GM19468 (cell line): Measurements from ENCODE around the gene MCUB.
A peak's percentile ranks its signal among the peaks of the same experiment; 100 is the strongest.
"Not testable (repeated sequence)": the region's sequence is repeated elsewhere in the genome, so short reads cannot be mapped to it uniquely, and the experiment has no call there.

ENCODE experiments used
- ATAC-seq: cut with Tn5 transposase; IDR thresholded peaks from one replicate; pipeline ENCODE4 v1.9.1; 2021; ENCODE audit warnings: mild to moderate bottlenecking, moderate library complexity, moderate number of reproducible peaks; ENCODE audit not compliant: unreplicated experiment; ENCODE audit errors: extremely low read depth

MCUB gene

GRCh38 chr4:109576462-109576861 is 16.4 kb downstream of the MCUB start:
- ATAC-seq = no peak

DNA sequence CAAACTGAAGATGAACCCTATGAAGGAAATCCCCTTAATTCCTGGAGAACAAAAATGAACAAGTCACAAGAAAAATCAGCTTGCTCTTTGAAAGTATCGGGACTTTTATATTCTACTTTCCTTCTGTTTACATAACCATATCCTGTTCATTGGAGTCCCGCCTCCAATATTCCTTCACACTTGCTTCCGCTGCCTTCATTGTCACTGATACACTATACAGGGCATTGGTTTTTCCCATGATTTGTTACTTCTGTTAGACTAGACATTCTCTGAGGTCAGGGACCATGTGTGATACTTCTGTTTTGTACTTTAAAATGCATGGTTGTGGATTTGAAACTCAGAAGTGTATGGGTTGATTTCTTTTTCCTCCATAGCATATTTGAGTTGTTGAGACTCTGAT is 18.8 kb downstream of the MCUB start:
- ATAC-seq = no peak

DNA sequence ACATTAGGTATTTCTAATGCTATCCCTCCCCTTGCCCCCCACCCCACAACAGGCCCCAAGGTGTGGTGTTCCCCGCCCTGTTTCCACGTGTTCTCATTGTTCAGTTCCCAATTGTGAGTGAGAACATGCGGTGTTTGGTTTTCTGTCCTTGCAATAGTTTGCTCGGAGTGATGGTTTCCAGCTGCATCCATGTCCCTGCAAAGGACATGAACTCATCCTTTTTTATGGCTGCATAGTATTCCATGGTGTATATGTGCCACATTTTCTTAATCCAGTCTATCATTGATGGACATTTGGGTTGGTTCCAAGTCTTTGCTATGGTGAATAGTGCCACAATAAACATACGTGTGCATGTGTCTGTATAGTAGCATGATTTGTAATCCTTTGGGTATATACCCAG is 20.0 kb downstream of the MCUB start:
- not testable (repeated sequence) for ATAC-seq

DNA sequence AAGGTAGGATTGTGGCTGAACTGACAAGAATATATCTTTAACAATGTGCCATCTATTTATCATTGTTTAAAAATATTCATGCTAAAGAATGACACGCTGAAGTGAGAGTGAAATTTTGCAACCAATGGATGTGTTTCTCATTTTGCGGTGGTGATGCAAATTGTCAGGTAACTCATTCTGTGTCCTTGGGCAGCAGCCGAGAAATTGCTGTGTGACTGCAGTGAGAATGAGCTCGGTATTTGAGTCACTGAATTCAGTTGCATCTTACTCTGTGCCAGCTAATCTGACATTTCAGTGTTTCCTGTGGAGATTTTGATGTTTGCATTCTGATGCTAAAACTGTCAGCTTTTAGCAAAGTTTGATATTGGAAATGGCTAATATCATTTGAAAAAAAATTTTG is 28.1 kb downstream of the MCUB start:
- ATAC-seq = peak; percentile 84

DNA sequence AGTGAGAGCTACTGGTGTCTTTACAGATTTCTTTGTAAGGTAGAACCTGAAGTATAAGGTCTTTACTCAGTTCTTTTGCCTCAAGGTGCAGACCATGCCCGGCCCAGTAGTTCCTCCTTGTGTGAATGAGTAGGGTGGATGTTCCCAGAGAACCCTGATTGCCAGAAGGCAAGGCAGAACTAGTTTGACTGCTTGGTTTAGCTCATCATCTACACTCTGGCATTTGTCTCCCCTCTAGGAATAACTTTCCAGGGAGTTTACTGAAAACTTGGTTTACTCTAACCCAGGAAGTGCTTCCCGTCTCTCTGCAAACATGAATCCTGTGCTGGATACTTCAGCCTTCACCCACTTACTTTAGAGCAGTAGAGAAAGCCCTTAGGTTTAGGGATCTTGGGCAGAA is 29.1 kb downstream of the MCUB start:
- ATAC-seq = no peak

DNA sequence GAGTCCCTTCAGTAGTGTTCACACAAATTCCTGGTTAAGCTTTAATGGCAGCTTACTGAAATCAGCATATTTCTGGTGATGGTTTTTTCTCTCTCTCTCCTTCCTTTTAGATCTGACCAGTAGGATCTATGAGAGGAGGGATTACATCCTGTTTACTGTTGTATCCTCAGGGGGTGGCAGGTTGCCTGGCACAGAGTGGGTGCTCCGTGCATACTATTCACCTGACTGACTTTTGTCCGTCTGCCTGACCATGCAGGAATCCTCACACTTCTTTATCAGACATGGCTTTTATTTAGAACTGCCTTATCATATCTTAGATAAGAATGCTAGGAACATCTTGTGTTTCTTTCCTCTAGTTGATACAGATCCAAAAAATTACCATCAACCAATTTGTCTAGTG is 29.6 kb downstream of the MCUB start:
- ATAC-seq = no peak

DNA sequence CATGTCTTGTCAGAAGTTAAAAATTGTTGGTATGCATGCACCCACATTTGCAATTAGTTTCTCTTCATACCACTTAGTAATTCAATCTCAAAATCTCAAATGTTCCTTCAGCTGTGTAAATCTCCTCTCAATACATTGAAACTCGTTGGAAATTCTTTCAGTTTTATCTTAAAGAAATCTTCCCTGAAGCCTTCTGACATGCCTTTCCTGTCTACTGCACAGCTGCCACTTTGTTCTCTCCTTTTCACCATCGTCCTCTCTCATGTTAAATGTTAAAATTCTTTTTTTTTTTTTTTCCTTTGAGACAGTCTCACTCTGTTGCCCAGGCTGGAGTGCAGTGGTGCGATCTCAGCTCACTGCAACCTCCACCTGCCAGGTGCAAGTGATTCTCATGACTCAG is 30.9 kb downstream of the MCUB start:
- no peak for ATAC-seq

GRCh38 chr4:109592367-109592766 is 32.3 kb downstream of the MCUB start:
- ATAC-seq = no peak

DNA sequence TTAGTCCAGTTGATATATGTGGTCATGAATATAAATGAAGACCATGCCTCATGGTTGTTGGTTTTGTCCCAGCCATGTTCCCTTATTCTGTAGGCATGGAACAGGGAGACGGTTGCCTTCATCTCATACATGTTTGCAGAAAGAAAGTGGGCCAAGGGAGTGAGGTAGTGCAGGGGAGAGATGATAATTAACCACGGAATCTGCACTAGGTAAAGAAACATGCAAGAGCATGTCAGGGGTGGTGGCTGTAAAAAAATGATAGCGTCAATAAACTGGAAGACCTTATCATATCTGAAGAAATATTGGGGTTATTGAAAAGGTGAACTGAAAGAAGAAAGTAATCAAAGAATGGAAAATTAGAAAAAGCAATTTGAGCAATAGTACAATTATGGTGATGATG is 35.1 kb downstream of the MCUB start:
- not testable (repeated sequence) for ATAC-seq

DNA sequence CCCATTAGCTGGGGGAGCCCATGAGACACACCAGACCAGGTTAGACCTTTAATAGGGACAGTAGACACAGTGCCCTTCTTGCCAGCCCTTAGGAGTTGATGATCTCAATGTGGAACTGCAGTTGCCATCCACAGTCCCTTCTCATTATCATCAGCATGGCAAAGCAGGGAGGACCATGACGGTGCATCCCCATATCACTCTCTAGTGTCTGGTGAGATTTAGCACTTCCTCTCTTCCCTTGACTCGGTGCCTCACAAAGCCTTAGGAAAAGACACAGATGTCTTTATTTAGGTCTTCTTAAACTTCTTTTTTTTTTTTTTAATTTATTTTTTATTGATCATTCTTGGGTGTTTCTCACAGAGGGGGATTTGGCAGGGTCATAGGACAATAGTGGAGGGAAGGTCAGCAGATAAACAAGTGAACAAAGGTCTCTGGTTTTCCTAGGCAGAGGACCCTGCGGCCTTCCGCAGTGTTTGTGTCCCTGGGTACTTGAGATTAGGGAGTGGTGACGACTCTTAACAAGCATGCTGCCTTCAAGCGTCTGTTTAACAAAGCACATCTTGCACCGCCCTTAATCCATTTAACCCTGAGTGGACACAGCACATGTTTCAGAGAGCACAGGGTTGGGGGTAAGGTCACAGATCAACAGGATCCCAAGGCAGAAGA is 36.5 kb downstream of the MCUB start:
- ATAC-seq = not testable (repeated sequence)

DNA sequence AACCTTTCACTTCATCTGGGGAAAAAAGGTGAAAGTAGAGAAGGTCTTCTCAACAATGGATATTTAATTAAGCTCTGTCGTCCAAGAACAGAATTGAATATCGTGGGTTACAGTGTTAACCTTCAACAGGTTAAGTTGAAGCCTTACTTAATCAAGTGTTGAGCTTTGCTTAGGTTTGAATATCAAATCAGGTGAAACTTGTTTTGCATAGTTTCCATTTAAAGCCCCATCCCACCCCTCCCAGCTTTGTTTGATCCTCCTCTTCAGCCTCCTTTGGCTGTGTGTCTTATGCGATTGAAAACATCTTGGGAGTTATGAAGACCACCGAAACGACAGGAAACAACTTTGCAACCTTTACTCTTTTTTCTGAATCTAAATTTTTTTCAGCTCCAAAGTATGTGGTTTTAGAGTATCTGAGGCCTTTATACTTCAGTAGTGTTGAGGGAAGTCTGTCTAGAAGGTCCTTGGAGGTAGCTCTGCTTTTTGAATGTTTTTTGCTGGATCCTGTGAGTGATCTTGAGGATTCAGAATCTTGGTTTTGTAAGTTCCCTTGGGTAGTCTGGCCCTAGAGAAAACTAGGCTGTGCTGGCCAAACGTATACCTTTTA is 39.1 kb downstream of the MCUB start:
- ATAC-seq = no peak

DNA sequence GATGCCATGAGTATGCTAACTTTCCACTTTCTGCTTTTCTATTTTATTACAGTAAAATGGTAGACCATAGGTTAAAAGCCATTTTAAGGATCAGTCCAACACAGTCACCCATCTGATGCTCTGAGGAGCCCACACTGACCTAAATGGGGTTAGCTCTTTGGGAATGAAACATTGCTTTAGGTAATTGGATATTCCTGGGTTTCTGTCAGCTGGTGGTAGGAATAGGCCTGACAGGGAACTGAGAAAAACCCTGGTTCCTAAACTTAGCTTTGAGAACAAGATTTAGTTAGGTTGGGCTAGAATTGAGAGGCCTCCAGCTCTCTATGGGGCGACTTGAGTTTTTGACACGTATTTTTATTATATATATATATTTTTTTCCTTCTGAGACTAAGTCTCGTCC is 40.4 kb downstream of the MCUB start:
- ATAC-seq = no peak

DNA sequence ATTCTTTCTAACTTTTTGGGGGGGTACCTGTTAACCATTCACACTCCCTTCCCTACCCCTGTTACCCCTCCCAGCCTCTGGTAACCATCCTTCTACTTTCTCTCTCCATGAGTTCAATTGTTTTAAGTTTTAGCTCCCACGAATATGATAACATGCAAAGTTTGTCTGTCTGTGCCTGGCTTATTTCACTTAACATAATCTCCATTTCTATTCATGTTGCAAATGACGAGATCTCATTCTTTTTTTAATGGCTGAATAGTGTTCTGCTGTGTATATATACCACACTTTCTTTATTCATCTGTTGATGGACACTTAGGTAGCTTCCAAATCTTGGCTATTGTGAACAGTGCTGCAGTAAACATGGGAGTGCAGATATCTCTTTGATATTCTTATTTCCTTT is 41.3 kb downstream of the MCUB start:
- no peak for ATAC-seq

DNA sequence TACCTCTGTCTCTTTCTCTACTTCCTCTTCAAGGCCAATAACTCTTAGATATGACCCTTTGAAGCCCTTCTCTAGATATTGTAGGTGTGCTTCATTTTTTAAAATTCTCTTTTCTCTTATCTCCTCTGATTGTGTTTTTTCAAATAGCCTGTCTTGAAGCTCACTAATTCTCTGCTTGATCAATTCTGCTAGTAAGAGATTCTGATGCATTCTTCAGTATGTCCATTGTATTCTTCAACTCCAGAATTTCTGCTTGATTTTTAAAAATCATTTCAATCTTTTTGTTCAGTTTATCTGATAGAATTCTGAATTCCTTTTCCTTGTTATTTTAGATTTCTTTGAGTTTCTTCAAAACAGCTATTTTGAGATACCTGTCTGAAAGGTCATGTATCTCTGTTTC is 47.9 kb downstream of the MCUB start:
- ATAC-seq = no peak

DNA sequence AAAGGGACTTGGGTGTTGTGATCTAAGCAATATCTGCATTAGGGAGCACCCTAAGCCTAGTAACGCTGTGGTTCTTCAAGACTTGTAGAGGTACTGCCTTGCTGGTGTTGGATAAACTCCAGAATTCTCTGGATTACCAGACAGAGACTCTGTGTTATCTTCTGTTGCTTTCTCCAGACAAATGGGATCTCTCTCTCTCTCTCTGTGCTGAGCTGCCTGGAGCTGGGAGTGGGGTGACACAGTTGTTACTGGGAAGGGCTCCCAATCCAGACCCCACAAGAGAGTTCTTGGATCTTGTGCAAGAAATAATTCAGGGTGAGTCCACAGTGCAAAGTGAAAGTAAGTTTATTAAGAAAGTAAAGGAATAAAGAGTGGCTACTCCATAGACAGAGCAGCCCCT is 48.8 kb downstream of the MCUB start:
- no peak for ATAC-seq

DNA sequence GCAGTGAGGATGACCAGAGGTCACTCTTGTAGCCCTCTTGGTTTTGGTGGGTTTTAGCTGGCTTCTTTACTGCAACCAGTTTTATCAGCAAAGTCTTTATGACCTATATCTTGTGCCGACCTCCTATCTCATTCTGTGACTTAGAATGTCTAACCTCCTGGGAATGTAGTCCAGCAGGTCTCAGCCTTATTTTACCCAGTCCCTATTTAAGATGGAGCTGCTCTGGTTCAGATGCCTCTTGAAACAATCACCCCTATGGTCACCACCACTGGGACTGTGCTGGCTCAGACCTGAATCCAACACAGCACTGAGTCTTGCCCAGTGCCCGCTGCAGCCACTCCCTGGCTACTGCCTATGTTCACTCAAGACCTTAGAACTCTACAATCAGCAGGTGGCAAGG is 49.4 kb downstream of the MCUB start:
- ATAC-seq = no peak

- ATAC-seq = no peak
These were observed 50.4 kb downstream of the MCUB start for GRCh38 chr4:109610489-109610888.

DNA sequence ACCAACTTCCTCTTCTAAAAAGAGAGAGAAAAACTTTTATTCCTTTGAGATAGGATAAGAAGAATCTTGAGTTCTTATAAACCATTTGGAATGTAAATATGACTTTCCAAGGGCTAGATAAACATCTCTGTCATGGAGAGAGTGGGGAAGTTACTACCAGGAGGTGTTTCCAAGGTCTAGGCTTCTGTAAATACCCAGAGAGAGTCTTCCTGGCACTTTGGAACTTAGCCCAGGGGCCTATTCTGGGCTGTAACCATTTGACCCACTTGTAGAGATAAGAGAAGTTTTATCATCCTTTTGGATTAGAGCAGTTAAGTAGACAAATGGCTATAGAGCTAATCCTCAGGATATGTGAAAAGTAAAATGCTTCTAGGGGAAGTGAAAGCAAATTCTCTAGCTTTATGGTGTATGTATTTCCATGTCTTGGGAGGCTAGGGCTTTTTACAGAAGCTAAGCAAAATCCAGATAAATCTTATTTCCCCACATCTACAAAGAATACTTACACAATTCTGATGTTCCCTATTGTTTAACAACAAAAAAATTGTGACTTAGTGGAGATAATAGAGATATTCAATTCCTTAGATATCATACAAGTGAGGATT is 51.1 kb downstream of the MCUB start:
- ATAC-seq = no peak

DNA sequence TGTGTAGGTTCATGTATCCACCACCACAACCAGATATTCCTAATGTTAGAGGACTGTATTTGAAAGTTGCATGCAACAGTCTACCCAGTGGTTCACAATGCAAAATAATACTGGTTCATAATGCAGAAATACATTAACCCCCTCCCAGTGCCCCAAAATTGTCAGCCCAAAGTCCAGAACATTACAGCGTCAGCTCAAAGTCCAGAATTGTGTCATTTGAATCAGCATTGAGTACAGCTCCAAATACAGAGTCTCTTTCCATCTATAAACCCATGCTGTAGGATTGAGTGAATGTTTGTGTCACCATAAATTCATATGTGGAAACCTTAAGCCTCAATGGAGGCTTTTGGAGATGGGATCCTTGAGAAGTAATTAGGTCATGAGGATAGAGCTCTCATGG is 54.0 kb downstream of the MCUB start:
- ATAC-seq = no peak

- no peak for ATAC-seq
These were observed 54.4 kb downstream of the MCUB start for GRCh38 chr4:109614466-109614865.

GRCh38 chr4:109615742-109616141 is 55.7 kb downstream of the MCUB start:
- ATAC-seq = no peak

DNA sequence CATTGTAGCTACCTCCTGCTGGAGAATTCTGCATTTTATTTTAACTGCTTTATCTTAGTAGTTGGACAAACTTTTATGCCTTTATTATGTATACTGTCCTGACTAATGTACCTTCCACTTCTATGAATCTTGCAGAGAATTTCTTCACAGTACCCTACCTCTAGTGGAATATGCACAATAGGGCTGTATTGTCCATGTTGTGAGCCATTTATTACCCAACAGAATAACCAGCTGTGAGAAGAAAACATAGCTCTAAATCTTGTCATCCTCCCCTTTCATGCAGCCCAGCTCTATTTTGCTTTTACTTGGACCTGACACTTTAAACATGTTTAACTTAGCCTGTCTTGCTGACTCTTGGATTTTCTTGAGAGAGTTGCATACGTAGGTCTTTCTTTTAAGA is 56.2 kb downstream of the MCUB start:
- no peak for ATAC-seq
